HepG2 (cell line): ENCODE results near the gene IL16. TPM values are rescaled to one million over a fixed set of nuclear protein-coding genes. Genes with fewer than 3 reads are reported as not detected.

Experiments used
- ATAC-seq: fragments of 200-7000 bp; cut with Tn5 transposase; 3 replicates; pipeline ENCODE4 v1.9.1; 2020; ENCODE audit warnings: mild to moderate bottlenecking, moderate library complexity
- BruUV-seq: library from RNA; stranded (reverse); fragments of 400-500 nt; replicated peaks from 2 replicates; lab custom pipeline; 2021; lab: Mats Ljungman, UMichigan
- CTCF ChIA-PET: fragments of 300-600 bp; formaldehyde crosslinking; extraction: SDS; loops from one replicate; lab custom pipeline; 2021; ENCODE audit warnings: low total read pairs, inconsistent platforms, low intra/inter-chr PET ratio; lab: Yijun Ruan, JAX
- POLR2A ChIA-PET: fragments of 350-600 bp; sonication (Branson Sonifier 250); formaldehyde crosslinking; loops from one replicate; lab custom pipeline; 2020; ENCODE audit warnings: antibody characterized with exemption, inconsistent platforms; lab: Yijun Ruan, JAX
- DNase-seq: peaks from one replicate; pipeline ENCODE4 v3.0.0-alpha.2; 2015; ENCODE audit warnings: low spot score
- FAIRE-seq: peaks from 3 replicates; lab custom pipeline; 2011; peaks lifted over from hg19 to GRCh38; lab: Jason Lieb, UNC
- H2AFZ ChIP-seq: one replicate; pipeline ENCODE4 v1.6.1; 2011; ENCODE audit warnings: low read length, inconsistent platforms
- H3K27ac ChIP-seq: fragments of 300-600 bp; 3 replicates; pipeline ENCODE4 v1.8.0; 2011; ENCODE audit warnings: mixed run types, mild to moderate bottlenecking, mixed read lengths, low read length, inconsistent platforms; ENCODE audit not compliant: insufficient read depth; ENCODE audit errors: extremely low read length
- H3K27me3 ChIP-seq, 2 experiments: fragments of 200-600 bp in 1 of 2; 2 replicates in 1 of 2; 3 replicates in 1 of 2; pipeline versions ENCODE4 v1.6.0 to v1.8.0; 2011; ENCODE audit warnings: low read length in 2 of 2, mild to moderate bottlenecking in 2 of 2, moderate library complexity in 2 of 2, inconsistent platforms in 1 of 2; ENCODE audit not compliant: insufficient read depth in 2 of 2, control insufficient read depth in 1 of 2
- H3K36me3 ChIP-seq, 2 experiments: fragments of 200-600 bp in 1 of 2; replicated peaks in 1 of 2; 2 replicates in 1 of 2; 3 replicates in 1 of 2; pipeline versions ENCODE4 v1.5.1 to v1.8.0; 2011; ENCODE audit warnings: low read length in 2 of 2, inconsistent platforms in 1 of 2; ENCODE audit not compliant: insufficient read depth in 2 of 2, control insufficient read depth in 1 of 2
- H3K4me1 ChIP-seq: 2 replicates; pipeline ENCODE4 v1.5.1; 2012; ENCODE audit warnings: low read length, inconsistent platforms; ENCODE audit not compliant: insufficient read depth
- H3K4me2 ChIP-seq: 2 replicates; pipeline ENCODE4 v1.6.0; 2011; ENCODE audit warnings: low read depth, low read length, inconsistent platforms
- H3K4me3 ChIP-seq, 3 experiments: fragments of 200-600 bp in 1 of 3; sonication (generic), shearing (Covaris generic) in 1 of 3; replicated peaks in 1 of 3; 2 replicates each; pipeline ENCODE4 v1.5.1; 2011 to 2016; ENCODE audit warnings: low read length in 3 of 3, inconsistent platforms in 2 of 3, low read depth in 2 of 3, mild to moderate bottlenecking in 2 of 3, control low read depth in 1 of 3, mixed read lengths in 1 of 3; ENCODE audit not compliant: insufficient read depth in 1 of 3
- H3K79me2 ChIP-seq: one replicate; pipeline ENCODE4 v1.6.1; 2011; ENCODE audit warnings: low read length, inconsistent platforms; ENCODE audit not compliant: insufficient read depth
- H3K9ac ChIP-seq: 2 replicates; pipeline ENCODE4 v1.6.0; 2011; ENCODE audit warnings: mild to moderate bottlenecking, low read depth, low read length, inconsistent platforms; ENCODE audit not compliant: insufficient read depth
- H3K9me3 ChIP-seq: 2 replicates; pipeline ENCODE4 v1.5.1; 2012; ENCODE audit warnings: mild to moderate bottlenecking, low read length
- H4K20me1 ChIP-seq: 2 replicates; pipeline ENCODE4 v1.6.0; 2011; ENCODE audit warnings: inconsistent platforms, mild to moderate bottlenecking, low read length, moderate library complexity; ENCODE audit not compliant: insufficient read depth
- GFI1 ChIP-seq: sonication (generic); formaldehyde crosslinking; IDR thresholded peaks from 2 replicates; pipeline ENCODE4 v1.5.0; 2020; ENCODE audit warnings: missing genetic modification reagents, mild to moderate bottlenecking, borderline replicate concordance
- SMC3 ChIP-seq: IDR thresholded peaks from 2 replicates; pipeline ENCODE4 v1.6.1; 2011; ENCODE audit warnings: low read length, improper control_type of control experiment
- TMF1 ChIP-seq: sonication (generic); formaldehyde crosslinking; IDR thresholded peaks from 2 replicates; pipeline ENCODE4 v1.8.1; 2022; ENCODE audit warnings: low read depth, missing genetic modification reagents
- TP53 ChIP-seq: sonication (generic); formaldehyde crosslinking; conservative IDR thresholded peaks from 2 replicates; pipeline ENCODE4 v1.4.0; 2020; ENCODE audit warnings: missing genetic modification reagents
- ZNF564 ChIP-seq: sonication (generic); formaldehyde crosslinking; IDR thresholded peaks from 2 replicates; pipeline ENCODE4 v1.8.1; 2023; ENCODE audit warnings: mild to moderate bottlenecking, missing genetic modification reagents
- ZNF678 ChIP-seq: sonication (generic); formaldehyde crosslinking; IDR thresholded peaks from 2 replicates; pipeline ENCODE4 v1.4.0; 2020; ENCODE audit warnings: mild to moderate bottlenecking, missing genetic modification reagents
- WGBS: methylation state at CpG from one replicate; pipeline ENCODE4 v1.1.6; 2017; ENCODE audit warnings: low lambda C conversion rate; 5-methylcytosine and 5-hydroxymethylcytosine counted together
- in situ Hi-C: cut with HindIII; loops from 2 replicates; pipeline ENCODE4 v1.10.0; 2017; ENCODE audit warnings: low pct_unique_long_range_greater_than_20kb; ENCODE audit not compliant: extremely low pct_ligation_motif_present
- intact Hi-C: fragments of 100-400 bp; cut with micrococcal nuclease; formaldehyde crosslinking; loops from one replicate; pipeline ENCODE4 v1.10.0; 2022; ENCODE audit not compliant: unreplicated experiment
- polyA plus RNA-seq, 8 experiments: library from polyadenylated mRNA; depleted of rRNA in 3 of 8; stranded (reverse) in 7 of 8; unstranded in 1 of 8; fragments of >200 nt; fragmentation: Illumina TruSeq in 4 of 8; extraction: Trizol in 4 of 8; gene quantifications; 2 replicates each; pipeline versions ENCODE4 v1.2.1 to v1.2.3, GENCODE V29; 2011 to 2016; ENCODE audit warnings: low read depth in 4 of 8, missing spikeins in 1 of 8, mixed read lengths in 1 of 8; ENCODE audit not compliant: insufficient read depth in 1 of 8
- total RNA-seq, 5 experiments: library from RNA; depleted of rRNA; stranded (reverse); fragments of >200 nt; fragmentation: Illumina TruSeq; extraction: Trizol; gene quantifications; 2 replicates each; pipeline ENCODE4 v1.2.3, GENCODE V29; 2016; ENCODE audit warnings: low read depth in 1 of 5
- TF ChIP-seq, protein P1 (sequence below), 2 experiments: sonication (generic) in 1 of 2; formaldehyde crosslinking in 1 of 2; IDR thresholded peaks; 2 replicates each; pipeline versions ENCODE4 v1.5.1 to v1.6.1; 2011 to 2020; ENCODE audit warnings: borderline replicate concordance in 1 of 2, low read depth in 1 of 2, low read length in 1 of 2, mild to moderate bottlenecking in 1 of 2, missing genetic modification reagents in 1 of 2, moderate library complexity in 1 of 2

IL16 gene
- total and polyA plus RNA-seq, 2 of the 13 experiments (the other 11 are each of a cell fraction or from before 2014, with no cell fraction given): 0.03 TPM; not detected in 1

DNA sequence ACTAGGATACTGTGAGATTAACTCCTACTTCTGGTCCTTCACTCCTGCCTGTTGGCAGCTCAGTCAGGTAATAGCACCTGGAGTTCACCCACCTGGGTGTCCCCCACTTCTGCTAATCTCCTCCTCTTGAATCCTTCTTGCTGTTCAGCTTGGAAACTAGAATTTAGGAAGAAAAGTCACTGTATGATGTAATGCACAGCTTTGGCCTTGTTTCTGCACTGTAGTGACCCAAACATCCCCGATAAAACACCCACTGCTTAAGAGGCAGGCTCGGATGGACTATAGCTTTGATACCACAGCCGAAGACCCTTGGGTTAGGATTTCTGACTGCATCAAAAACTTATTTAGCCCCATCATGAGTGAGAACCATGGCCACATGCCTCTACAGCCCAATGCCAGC, 102.5 kb downstream of the IL16 start:
- Histone ChIP-seq H2AFZ (no peak overlapping the region), H3K4me2 (no peak overlapping the region), H3K9me3 (no peaks in the 10 kb centered on the region), H3K27ac (no peak overlapping the region), H3K79me2 (no peaks in the 10 kb centered on the region), H3K4me3 (no peak overlapping the region), H4K20me1 (no peaks in the 10 kb centered on the region), H3K27me3 (peaks cover 0 to 28% of the 10 kb centered on the region in 2 experiments; a peak in 2 of 5 replicates), H3K9ac (no peak overlapping the region), H3K36me3 (no peaks in the 10 kb centered on the region), H3K4me1 (no peaks in the 10 kb centered on the region)
- intact Hi-C loops (no loop called here), in situ Hi-C loops (no loop called here)
- TF ChIP-seq TP53 (CRISPR knock-in tag) (no peak), SMC3 (no peak), TMF1 (CRISPR knock-in tag) (no peak), ZNF678 (no peak)
- FAIRE-seq (no peak), DNase-seq (no peak), ATAC-seq (no peak)
- 0% methylated on average over 3 of the region's 3 CpGs for WGBS
- POLR2A ChIA-PET: no interaction called here
- CTCF ChIA-PET: no interaction called here
- no TSS peak for BruUV-seq

GRCh38 chr15:81299630-81300273, 103.1 kb downstream of the IL16 start:
- CTCF ChIA-PET: no interaction called here

More at GRCh38 chr15:81299630-81300273, 103.1 kb downstream of the IL16 start:
- no peak overlapping the region for H3K27ac ChIP-seq
- DNase-seq: no peak
- H3K4me2 ChIP-seq: no peak overlapping the region
- peaks cover 0 to 28% of the 10 kb centered on the region in 2 experiments; a peak in 2 of 5 replicates for H3K27me3 ChIP-seq
- intact Hi-C loops: no loop called here
- ATAC-seq: no peak
- H3K9ac ChIP-seq: no peak overlapping the region
- no peaks in the 10 kb centered on the region for H3K36me3 ChIP-seq
- POLR2A ChIA-PET: no interaction called here
- no peak for FAIRE-seq
- no peaks in the 10 kb centered on the region for H3K79me2 ChIP-seq
- in situ Hi-C loops: no loop called here
- 11% methylated on average over 8 of the region's 14 CpGs for WGBS
- TF ChIP-seq ZNF564 (CRISPR knock-in tag) (no peak), GFI1 (CRISPR knock-in tag) (no peak)
- TF ChIP-seq, protein P1, sequence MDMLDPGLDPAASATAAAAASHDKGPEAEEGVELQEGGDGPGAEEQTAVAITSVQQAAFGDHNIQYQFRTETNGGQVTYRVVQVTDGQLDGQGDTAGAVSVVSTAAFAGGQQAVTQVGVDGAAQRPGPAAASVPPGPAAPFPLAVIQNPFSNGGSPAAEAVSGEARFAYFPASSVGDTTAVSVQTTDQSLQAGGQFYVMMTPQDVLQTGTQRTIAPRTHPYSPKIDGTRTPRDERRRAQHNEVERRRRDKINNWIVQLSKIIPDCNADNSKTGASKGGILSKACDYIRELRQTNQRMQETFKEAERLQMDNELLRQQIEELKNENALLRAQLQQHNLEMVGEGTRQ (IDR thresholded peaks at IDR 0.05; ENCODE audit: low read depth, low read length): no peak
- TF ChIP-seq, protein P1 (CRISPR knock-in tag; IDR thresholded peaks at IDR 0.05; ENCODE audit: borderline replicate concordance): no peak
- H3K4me3 ChIP-seq: no peak overlapping the region
- H3K9me3 ChIP-seq: no peaks in the 10 kb centered on the region
- H3K4me1 ChIP-seq: no peaks in the 10 kb centered on the region
- no peak overlapping the region for H2AFZ ChIP-seq
- no TSS peak for BruUV-seq
- H4K20me1 ChIP-seq: no peaks in the 10 kb centered on the region
